ENCODE data around the gene CLK3.
"Not testable (repeated sequence)": the region's sequence is repeated elsewhere in the genome, so short reads cannot be mapped to it uniquely, and the experiment has no call there.

Gene CLK3

DNA sequence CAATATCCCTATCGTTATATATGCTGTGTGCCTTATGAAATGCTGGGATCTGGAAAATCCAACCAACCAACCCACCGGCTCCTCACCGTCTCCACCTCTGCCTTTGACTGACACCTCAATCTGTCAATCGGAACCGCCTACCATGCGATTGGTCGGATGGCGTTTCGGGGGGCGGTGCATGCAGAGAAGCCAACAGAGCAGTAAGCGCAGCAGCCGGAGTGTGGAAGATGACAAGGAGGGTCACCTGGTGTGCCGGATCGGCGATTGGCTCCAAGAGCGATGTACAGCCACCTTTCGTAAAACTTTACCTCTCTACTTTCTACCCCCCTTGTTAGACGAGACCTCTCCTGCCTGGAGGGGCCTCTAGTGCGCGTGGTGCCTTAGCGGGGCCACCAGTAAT is 6.3 kb downstream of the CLK3 start:
- DNase-seq = no peak

DNA sequence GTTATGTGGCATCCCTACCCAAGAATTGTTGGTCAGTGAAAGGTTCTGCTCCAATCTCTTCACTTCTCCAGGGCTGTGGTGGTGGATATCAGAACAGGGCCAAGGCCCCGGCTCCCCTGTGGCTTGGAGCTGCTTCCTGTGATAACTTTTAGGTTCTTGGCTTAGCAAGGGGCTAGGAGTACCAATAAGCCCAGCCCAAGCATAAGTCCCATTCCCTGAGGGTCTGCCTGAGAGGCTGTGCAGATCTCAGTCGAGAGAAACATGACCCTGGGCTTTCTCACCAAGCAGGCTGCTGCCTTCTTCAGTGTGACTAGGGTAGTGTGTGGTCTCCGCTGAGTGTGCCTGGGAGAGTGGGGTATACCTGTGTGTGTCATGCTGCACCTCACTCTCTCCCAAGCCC is 7.1 kb downstream of the CLK3 start:
- DNase-seq = no peak

GRCh38 chr15:74624020-74624602 is 8.5 kb downstream of the CLK3 start:
- no peak for DNase-seq

- no peak for DNase-seq
Measured at GRCh38 chr15:74625693-74626092, 10.1 kb downstream of the CLK3 start.

GRCh38 chr15:74626336-74626735 is 10.7 kb downstream of the CLK3 start:
- DNase-seq = no peak

DNA sequence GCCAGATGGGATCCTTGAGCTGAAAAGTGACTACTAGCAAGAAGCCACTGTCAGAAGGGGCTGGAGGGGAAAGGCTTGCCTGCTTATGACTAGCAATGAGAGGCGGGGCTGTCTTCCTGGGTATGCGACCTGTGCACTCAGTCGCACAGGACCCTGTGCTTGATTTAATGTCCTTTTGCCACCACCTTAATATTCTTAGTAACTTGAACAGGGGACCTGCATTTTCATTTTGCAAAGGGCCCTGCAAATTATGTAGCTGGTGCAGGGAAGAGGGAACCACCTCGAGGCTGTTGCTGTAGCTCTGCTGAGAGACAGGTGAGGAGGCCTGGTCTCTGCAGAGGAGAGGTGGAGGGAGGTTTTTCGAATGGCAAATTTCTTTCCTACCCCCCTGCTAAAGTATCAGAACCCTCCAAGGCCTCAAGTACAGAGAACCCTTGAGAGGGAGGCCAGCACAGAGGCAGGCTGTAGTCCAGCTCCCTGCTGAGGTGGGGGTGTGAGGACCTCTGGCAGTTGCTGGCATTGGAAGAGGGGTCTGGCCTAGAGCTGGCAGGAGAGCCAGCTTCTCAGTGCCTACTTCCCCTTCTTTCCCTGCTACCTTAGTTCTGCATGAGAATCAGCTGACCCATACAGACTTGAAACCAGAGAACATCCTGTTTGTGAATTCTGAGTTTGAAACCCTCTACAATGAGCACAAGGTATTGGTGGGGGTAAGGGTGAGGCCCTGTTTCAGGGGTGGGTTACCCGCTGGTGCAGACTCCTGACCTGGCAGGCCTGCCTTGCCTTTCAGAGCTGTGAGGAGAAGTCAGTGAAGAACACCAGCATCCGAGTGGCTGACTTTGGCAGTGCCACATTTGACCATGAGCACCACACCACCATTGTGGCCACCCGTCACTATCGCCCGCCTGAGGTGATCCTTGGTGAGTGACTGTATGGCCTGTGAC is 11.4 kb downstream of the CLK3 start:
- DNase-seq = no peak

DNA sequence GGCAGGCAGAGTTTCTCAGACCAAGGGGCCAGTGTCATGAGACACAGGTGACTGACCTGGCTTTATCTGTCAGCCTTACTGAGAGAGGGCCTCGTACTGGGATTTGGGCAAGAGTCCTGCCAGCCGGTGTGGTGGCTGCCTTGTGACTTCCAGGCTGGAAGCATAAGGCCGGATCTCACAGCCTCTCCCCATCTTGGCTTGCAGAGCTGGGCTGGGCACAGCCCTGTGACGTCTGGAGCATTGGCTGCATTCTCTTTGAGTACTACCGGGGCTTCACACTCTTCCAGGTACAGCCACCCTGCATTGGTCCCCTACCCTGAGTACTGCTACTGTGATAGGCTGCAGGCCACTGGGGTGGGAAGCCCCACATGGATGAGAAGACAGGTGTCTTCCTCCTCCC is 12.1 kb downstream of the CLK3 start:
- DNase-seq = no peak

DNA sequence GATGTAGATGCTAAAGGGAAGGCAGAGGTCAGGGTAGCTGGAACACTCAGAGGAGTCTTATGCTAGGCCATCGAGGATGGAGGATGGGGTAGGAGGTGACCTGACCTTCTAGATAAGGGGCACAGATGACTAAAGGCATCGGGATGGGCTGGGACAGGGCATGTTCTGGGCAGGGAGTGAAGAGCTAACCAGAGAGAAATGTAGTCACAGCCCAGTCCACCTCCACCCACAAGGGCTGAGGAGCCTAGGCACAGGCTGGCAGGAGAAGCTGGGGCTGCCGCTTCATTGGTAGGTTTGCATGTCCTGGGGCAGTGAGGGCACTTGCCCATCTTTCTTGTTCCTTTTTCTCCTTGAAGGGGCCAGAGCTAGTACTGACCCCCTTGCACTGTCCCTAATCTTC is 12.6 kb downstream of the CLK3 start:
- DNase-seq = no peak

DNA sequence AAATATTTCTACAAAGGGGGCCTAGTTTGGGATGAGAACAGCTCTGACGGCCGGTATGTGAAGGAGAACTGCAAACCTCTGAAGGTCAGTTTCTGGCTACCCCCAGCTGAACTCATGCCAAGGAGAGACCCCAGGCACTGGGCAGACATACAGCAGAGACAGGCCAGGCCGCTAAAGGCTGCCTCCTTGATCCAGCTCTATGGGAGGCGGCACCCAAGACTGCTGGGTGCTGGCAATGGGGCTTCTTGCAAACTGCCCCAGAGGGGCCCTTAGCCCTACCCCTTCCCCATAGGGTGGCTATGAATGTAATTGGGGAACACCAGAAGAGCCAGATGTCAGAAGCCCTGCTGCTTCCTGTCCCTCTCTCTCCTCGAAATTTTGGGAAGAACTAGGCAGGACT is 13.3 kb downstream of the CLK3 start:
- no peak for DNase-seq

DNA sequence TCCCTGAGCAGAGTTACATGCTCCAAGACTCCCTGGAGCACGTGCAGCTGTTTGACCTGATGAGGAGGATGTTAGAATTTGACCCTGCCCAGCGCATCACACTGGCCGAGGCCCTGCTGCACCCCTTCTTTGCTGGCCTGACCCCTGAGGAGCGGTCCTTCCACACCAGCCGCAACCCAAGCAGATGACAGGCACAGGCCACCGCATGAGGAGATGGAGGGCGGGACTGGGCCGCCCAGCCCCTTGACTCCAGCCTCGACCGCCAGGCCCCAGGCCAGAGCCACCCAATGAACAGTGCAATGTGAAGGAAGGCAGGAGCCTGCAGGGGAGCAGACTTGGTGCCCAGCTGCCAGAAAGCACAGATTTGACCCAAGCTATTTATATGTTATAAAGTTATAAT is 14.1 kb downstream of the CLK3 start:
- DNase-seq = not testable (repeated sequence)

DNA sequence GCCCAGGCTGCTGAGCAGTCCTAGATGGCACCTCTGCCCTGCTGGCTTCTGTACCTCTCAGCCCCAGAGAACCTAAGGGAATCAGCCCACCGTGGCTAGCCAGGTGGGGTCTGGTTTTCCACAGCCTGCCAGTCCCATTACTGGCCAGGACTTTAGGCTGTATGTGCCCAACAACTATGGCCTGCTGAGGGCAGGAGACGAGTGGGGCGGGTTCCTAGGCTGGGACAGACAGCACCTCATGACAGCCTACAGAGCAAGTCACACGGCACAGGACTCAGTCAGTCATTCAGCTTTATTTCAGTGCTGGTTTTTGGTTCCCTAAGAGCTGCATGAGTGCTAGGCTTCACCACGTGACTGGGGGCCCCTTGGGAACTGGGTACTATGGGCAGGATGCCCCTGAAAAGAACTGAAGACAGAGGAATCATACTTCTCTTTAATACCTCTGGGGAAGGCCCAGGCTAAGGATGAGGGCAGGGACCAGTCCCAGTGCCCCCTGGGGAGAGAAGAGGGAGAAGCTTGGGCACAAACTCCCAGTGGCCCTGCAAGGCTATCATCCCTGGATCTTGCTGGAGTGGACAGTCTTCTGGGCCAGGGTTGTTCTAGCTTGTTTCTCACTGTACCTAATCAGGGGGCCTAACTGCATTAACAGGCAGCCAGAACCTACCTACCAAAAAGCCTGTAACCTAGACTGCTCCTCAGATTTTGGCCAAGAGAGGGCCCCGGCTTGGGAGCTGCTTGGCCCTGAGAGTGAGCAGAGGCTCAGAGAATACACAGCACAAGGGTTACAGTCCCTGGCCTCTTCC is 14.8 kb downstream of the CLK3 start:
- DNase-seq = no peak

DNA sequence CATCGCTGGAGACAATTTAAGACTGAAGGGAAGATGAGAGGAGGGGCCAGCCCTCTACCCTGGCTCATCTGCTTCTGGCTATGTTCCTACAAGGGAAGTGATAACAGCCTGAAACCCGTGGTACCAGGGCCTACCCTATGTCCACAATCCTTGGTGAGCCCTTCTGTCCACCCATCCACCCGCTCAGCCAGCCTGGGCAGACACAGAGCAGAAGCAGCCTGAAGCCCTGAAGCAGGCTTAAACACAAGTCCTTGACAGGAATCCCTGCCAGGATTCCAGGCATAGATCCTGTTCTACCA is 15.4 kb downstream of the CLK3 start:
- no peak for DNase-seq

- no peak for DNase-seq
Measured at GRCh38 chr15:74631408-74631807, 15.8 kb downstream of the CLK3 start.

- DNase-seq = peak; percentile 34
Measured at GRCh38 chr15:74631935-74632560, 16.4 kb downstream of the CLK3 start.

DNA sequence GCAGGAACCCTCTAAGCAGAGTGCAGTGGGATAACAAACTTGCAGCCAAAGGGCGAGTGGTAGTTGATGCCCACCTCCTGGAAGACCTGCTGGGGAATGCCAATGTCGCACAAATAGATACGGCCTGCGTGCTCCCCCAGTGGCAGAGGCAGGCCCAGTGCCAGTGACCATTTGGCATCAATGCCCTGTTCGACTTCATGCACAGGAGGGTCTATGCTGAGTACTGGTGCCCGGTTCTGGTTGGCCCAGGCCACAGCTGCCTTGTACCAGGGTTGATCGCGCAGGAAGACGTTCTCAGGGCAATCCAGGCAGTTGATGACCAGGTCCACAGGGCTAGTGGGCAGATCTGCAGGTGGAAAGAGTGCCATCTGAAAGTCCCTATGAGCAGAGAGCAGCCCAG is 17.0 kb downstream of the CLK3 start:
- no peak for DNase-seq

DNA sequence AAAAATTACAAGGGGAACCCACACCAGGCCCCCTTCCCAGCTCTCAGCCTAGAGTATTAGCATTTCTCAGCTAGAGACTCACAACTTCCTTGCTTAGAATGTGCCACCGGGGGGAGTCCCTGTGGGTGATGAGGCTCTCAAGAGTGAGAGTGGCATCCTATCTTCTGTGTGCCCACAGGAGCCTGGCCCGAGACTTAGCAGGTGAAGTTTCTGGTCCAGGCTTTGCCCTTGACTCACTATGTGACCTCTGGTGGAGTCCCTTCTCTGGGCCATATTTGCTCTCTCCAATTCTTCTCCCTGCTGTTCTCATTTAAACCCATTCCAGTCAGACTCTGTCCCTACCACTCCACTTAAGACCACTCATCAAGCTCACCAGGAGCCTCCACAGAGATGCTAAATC is 18.1 kb downstream of the CLK3 start:
- no peak for DNase-seq

DNA sequence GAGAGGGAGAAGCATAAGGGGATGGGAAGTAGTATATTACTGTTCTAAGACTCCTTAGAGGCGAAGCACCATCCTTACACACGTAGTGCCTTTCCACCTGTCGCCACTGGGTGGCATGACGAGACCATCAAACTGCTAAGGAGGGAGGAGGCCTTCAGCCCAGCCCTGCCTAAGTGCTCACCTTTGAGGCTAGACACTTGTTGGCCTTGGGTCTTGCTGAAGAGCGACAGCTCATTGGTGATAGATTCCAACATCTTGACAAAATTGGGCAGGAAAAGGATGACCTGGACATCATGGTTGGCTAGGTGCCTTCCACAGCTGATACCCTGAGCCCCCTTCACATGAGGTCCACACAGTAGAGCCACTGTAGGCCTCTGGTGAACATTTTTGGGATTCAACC is 19.6 kb downstream of the CLK3 start:
- DNase-seq = peak; percentile 60

DNA sequence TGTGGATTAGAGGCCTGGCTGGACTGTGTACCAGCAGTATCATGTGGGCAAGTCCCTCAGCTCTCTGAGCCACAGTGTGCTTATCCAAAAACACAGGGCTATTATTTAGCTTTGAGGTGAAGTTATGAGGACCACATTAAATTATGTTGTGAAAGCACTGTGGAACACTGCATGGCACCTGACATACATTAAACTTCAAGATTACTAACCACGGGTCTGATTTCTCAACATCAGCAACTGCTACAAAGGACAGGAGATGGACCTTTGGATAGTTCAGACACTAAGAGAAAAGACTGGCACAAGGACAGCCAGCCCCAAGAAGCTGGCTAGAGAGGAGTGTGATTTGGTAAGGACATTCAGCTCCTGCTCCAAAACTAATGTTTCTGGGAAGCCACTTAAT is 21.3 kb downstream of the CLK3 start:
- DNase-seq = no peak

DNA sequence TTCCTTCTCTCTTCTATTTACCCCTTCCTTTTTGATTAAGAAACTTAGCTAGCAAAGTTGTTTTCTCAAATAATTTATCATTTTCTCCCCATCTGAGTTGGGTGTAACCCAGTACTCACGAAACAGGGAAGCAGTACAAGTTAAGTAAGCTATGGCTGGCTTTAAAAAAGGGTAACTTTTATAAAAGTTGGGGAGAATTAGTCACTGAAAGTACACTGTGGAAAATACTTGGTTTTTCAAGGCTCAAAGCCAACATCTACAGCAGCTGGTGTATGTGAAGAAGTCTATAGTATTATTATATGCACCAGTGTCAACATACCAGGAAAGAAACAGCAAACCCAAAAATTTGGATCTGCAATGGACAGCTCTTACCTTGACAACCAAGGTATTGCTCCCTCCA is 25.5 kb downstream of the CLK3 start:
- no peak for DNase-seq

DNA sequence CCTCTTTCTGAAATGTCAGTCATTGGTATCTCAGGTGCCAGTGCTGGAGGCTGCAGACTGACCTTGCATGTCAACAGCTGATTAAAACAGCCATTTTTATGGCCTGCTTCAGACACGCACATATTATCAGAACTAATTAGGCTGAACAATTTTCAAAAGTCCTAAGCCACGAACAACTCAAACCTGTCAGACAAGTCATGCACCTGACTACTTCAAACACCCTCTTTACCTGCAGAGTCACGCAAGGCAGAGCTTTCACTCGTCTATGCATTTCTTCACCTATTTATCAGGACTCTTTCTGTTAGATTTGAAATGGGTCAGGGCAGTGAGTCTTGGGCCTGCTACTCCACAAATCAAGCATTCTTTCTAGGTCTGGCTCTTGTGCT is 26.7 kb downstream of the CLK3 start:
- no peak for DNase-seq

GRCh38 chr15:74642734-74643664 is 27.4 kb downstream of the CLK3 start:
- DNase-seq = no peak

GRCh38 chr15:74643665-74644204 is 28.1 kb downstream of the CLK3 start:
- DNase-seq = no peak
